Breast epithelium (tissue), 3 donors: Measurements from ENCODE around the gene STK4.

Experiments
- CTCF ChIP-seq, 3 donors: fragments of 450-650 bp; IDR thresholded peaks; one replicate each; pipeline ENCODE4 v1.5.1; 2016 to 2017; ENCODE audit warnings: antibody characterized with exemption in 3 of 3, mild to moderate bottlenecking in 3 of 3, moderate library complexity in 3 of 3
- POLR2A ChIP-seq: fragments of 450-650 bp; IDR thresholded peaks from one replicate; pipeline ENCODE4 v1.6.1; 2016; ENCODE audit warnings: antibody characterized with exemption, mild to moderate bottlenecking, moderate library complexity

DNA sequence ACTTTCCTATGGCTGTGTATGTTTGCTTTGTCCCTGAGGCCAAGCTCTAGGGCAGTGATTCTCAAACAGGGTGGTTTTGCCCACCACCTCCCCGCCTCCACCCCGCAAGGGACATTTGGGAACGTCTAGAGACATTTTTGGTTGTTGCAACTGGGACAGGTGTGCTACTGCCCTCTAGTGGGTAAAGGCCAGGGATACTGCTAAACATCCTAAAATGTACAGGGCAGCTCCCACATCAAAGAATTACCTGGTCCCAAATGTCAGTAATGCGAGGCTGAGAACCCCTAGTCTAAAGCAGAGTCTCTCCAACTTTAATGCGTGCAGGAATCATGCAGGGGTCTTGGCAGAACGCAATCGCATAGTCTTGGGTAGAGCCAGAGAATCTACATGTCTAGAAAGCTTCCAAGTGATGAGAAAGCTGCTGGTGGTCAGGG, 129.5 kb downstream of the STK4 start:
- no peak for TF ChIP-seq POLR2A
- TF ChIP-seq CTCF (IDR thresholded peaks at IDR 0.05), result peak in 2 of 3 donors; percentile 56 to 58
